Activated naive CD4-positive, alpha-beta T cell treated with anti-CD3 and anti-CD28 coated beads, Interleukin-2, amount 50 U/mL, for 16 hours (primary cell): ENCODE measurements around the gene MMP10.

Source experiments
- DNase-seq: peaks from one replicate; pipeline ENCODE4 v3.0.0-alpha.2; 2020

Gene MMP10

DNA sequence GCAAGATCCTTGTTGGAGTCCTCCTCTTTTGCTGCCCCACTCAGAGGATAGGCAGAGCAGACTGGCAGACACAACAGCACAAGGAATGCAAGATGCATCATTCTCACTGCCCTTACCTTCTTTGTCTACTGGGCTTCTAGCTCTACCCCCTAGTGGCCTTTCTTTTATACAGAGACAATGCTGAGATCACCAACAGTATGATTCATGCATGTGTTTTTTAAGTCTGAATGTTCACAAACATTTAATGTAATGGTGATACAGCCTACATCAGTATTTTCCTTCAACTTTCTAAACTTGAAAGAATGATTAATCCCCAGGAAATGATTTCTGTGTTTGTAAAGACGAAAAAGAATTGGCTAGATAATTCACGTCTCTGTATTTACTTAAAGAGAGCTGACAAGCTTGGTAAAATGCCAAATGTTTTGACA lies at the start of gene MMP10:
TSS of gene MMP10 (minus strand) at position 138 of the 428 bp plus-strand sequence. CDS start at position 101, 37 bp downstream.
- DNase-seq = no peak

DNA sequence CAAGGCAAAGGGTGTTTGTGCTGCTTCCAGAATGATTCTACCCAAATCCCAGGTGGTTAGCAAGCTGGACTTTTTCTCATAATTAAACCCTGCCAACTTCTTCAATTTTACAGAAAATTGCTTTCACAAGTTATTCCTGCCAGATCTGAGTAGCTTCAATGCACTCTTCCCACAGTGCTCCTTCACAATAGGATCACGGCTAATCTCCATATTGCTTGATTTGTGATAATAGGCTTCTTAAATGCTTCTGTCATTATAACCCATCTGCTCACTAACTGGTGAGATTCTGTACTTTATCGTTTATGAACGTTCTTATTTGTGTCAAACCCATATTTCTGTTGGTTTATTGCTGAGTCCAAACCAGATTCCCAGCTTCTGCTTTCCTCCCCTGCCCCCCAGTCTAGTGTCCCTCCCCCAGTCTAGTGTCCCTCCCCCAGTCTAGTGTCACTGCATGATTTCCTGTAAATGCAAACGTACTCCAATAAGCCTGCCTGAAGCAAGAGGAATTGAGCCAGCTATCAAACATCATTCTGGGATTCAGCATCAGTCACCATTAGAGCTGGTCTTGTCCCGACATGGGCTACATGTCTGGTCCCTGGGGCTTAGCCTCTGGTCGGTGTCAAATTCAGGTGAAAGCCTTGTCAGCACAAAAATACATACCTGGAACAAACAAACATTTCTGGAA lies 49.0 kb upstream of the MMP10 start:
- no peak for DNase-seq

- DNase-seq = no peak
Measured at GRCh38 chr11:102824556-102824955, 44.1 kb upstream of the MMP10 start.

GRCh38 chr11:102819491-102819890 lies 39.1 kb upstream of the MMP10 start:
- no peak for DNase-seq

DNA sequence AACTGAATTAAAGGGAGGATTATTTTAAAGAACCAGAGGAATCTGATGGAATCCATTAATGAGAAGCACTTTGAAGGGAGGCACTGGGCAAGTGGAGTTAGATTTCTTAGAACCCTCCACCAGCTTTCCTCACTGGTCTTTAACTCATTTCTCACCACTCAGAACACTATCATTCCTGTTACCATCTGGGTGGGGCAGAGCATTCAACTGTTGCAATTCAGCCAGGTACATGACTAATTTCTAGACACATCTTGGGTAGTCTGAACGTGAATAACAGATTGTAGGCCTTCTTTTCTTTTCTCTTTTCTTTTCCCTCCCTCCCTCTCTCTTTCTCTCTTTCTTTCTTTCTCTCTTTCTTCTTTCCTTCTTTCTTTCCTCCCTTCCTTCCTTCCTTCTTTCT lies 33.1 kb upstream of the MMP10 start:
- DNase-seq = no peak

GRCh38 chr11:102812188-102812587 lies 31.8 kb upstream of the MMP10 start:
- no peak for DNase-seq

GRCh38 chr11:102810950-102811660 lies 30.7 kb upstream of the MMP10 start:
- no peak for DNase-seq

- DNase-seq = no peak
Measured at GRCh38 chr11:102809971-102810370, 29.5 kb upstream of the MMP10 start.

- DNase-seq = no peak
Measured at GRCh38 chr11:102807921-102808320, 27.5 kb upstream of the MMP10 start.

- DNase-seq = no peak
Measured at GRCh38 chr11:102806296-102806695, 25.9 kb upstream of the MMP10 start.

DNA sequence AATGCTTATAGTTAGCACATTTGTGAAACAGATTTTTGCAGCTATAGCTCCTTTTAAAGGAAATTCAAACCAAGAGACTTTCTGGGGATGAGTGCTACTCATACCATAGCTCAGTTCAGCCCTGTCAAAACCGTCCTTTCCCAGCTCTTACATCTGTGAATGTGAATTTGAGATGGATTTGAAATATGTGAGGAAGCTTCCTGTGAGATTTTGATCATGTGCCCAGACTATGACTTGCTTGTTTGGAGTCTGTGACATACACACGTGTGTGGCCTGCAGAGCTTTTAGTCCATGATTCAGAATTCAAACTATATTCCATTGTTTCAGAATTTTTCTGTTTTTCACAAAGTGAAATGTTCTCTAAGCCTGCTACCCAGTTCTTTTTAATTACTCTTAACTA lies 21.9 kb upstream of the MMP10 start:
- no peak for DNase-seq

DNA sequence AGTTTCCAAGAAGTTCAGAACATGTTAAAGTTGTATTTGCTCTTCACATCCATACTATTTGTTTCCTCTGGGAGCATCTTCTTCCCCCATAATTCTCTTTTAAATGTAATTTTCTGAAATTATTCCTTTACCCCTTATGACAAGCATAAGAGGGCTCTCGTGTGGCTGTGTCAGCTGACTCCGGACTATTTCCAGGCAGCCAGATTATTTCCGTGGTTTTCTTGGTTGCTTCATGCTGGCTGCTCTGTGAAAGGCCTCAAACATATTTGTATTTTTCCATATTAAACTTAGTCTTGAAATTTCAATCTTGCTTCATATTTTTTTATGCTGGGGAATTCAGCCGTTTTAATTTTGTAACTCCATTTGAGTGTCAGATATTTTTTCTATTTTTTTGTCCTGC lies 20.3 kb upstream of the MMP10 start:
- no peak for DNase-seq

GRCh38 chr11:102799681-102800340 lies 19.4 kb upstream of the MMP10 start:
- no peak for DNase-seq

DNA sequence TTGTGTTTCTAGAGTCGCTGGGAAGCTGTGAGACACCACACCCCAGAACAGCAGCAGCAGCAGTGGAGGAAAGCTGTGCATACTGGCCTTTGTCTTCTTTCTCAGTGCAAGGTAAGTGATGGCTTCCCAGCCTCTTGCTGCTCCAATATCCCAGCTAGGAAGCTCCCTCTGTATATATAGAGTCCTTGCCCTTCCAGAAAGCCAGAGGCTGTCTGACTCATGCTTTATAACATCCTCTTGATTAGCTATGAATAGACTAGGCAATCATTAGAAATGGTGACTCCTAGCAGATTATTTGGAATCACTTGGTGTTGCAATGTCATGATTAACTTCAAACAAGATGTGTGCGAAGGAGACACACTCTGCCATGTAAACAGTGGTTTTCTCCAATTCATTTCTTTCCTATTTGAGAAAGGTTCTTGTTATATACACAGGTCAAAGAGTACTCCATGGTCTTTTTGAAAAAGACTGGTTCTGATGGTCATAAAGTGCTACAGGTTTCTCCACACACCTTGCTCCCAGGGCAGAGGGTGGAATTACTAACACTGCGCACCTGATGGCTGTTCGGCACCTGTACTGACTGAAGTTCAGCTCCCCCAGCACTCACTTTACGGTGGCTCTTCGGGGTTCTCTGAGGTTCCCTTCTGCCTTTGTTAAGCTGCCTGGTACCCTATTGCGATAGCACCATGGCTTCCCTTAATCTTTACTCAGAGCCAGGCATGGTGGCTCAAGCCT lies 17.8 kb upstream of the MMP10 start, which contains the start of gene MMP1:
TSS of gene MMP1 (minus strand) at position 149 of the 735 bp plus-strand sequence. CDS start at position 81, 68 bp downstream.
- no peak for DNase-seq

DNA sequence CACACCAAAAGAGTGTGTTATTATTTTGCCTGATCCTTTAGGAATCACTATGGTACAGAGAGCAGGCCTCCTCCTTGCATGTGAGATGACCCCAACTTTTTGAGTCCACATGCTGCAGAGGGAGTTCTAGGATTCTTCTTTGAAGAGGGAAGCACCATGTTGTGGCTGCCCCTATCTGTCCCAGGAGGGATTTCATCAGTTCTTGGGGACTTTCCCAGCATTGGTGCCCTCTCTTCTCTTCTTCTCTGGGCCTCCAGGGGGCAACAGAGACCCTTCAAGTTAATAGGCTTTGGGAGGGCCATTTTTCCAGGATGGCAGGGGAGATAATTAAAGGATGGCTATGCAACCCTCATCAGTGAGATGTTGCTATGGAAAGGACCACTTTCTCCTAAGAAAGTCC lies 14.0 kb upstream of the MMP10 start:
- DNase-seq = no peak

DNA sequence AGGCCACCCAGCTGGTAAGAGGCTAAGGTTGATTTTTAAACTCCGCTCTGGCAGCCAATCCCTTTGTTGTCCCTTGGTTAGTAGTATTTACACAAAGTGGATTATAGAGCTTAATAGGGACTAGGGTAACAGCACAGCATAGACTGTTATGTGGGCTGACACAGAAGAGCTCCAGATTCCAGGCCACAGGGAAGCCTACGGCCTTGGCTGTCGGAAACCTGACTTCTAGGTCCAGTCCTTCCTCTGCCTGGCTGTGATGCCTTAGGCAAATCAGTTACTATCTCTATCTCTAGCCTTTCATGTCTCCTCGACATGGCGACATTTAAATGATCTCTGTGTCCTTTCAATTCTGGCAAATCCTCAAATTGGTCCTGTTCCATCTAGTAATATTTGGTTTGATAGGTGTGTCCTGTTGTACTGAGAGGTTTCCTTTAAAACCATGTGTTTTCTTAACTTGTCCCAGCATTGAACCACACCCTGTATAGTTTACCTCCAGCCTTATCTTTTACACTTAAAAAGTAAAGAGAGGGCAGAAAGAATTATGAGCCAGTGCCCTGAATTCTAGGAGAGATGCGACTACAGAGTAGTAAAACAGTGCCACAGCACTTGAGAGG lies 13.4 kb upstream of the MMP10 start:
- DNase-seq = no peak

- no peak for DNase-seq
Measured at GRCh38 chr11:102792604-102793003, 12.2 kb upstream of the MMP10 start.

DNA sequence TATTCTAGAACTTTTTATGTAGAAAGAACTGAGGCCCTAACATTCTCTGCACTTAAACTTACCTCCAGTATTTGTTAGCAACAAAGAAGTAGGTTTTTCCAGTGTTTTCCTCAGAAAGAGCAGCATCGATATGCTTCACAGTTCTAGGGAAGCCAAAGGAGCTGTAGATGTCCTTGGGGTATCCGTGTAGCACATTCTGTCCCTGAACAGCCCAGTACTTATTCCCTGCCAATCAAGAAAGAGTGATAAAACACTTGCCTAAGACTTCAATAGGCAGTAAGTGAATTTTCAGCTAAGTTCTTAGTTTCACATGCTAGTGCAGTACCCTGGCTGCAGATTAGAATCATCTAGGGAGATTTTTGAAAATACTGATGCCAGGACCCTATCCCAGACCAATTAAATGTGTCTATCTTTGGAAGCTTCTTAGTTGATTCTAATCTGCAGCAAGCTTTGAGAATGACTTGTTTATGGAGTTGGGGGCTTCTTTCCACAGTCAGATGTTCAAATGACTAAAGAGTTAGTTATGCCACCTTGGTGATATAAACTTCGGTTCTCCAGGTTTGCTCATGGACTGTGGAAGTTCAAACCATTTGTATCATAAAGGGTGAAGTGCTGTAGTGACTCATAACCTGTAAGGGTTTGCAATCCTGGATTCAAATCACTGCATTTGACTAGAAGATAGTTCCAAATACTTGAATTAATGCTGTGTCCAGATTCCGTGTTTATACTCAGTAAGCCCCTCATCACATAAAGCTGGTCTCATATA lies 11.0 kb upstream of the MMP10 start:
- no peak for DNase-seq

- no peak for DNase-seq
Measured at GRCh38 chr11:102788334-102788995, 8.0 kb upstream of the MMP10 start.

GRCh38 chr11:102784380-102784779 lies 4.0 kb upstream of the MMP10 start:
- DNase-seq = no peak

GRCh38 chr11:102783720-102784119 lies 3.3 kb upstream of the MMP10 start:
- DNase-seq = no peak
